Measurements from ENCODE around the gene FAM156A.
A peak's percentile ranks its signal among the peaks of the same experiment; 100 is the strongest.
"Not testable (repeated sequence)": the region's sequence is repeated elsewhere in the genome, so short reads cannot be mapped to it uniquely, and the experiment has no call there.

Gene FAM156A

GRCh38 chrX:52958113-52958959 lies at the start of gene FAM156A:
FAM156A (minus strand) TSS chrX:52958518; CDS start chrX:52948588, 9,930 bp downstream.
- DNase-seq = not testable (repeated sequence)

GRCh38 chrX:53005327-53005726 lies 47.0 kb upstream of the FAM156A start:
- DNase-seq = no peak

GRCh38 chrX:53004811-53005210 lies 46.5 kb upstream of the FAM156A start:
- DNase-seq = no peak

GRCh38 chrX:53004038-53004437 lies 45.7 kb upstream of the FAM156A start:
- no peak for DNase-seq

- no peak for DNase-seq
Observed at GRCh38 chrX:53003111-53003510, 44.8 kb upstream of the FAM156A start.

- DNase-seq = no peak
Observed at GRCh38 chrX:53001958-53002357, 43.6 kb upstream of the FAM156A start.

GRCh38 chrX:53000447-53001135 lies 42.3 kb upstream of the FAM156A start:
- DNase-seq = no peak

- no peak for DNase-seq
Observed at GRCh38 chrX:52995987-52996331, 37.6 kb upstream of the FAM156A start.

- peak; percentile 97 for DNase-seq
Observed at GRCh38 chrX:52995135-52995986, 37.0 kb upstream of the FAM156A start.

GRCh38 chrX:52990848-52991247 lies 32.5 kb upstream of the FAM156A start:
- no peak for DNase-seq

- peak; percentile 70 for DNase-seq
Observed at GRCh38 chrX:52990011-52990631, 31.8 kb upstream of the FAM156A start.

GRCh38 chrX:52988985-52989917 lies 30.9 kb upstream of the FAM156A start:
- no peak for DNase-seq

- no peak for DNase-seq
Observed at GRCh38 chrX:52983321-52984000, 25.1 kb upstream of the FAM156A start.

GRCh38 chrX:52979993-52980392 lies 21.7 kb upstream of the FAM156A start:
- DNase-seq = no peak

- DNase-seq = no peak
Observed at GRCh38 chrX:52979568-52979967, 21.2 kb upstream of the FAM156A start.

- DNase-seq = no peak
Observed at GRCh38 chrX:52977953-52978352, 19.6 kb upstream of the FAM156A start.

GRCh38 chrX:52975576-52975975 lies 17.3 kb upstream of the FAM156A start:
- not testable (repeated sequence) for DNase-seq

GRCh38 chrX:52974336-52974992 lies 16.1 kb upstream of the FAM156A start:
- not testable (repeated sequence) for DNase-seq

- DNase-seq = not testable (repeated sequence)
Observed at GRCh38 chrX:52967922-52968321, 9.6 kb upstream of the FAM156A start.

- not testable (repeated sequence) for DNase-seq
Observed at GRCh38 chrX:52966993-52967738, 8.8 kb upstream of the FAM156A start.

Data from OCI-M1 (cell line).